ENCODE data around the gene ERMARD.

ERMARD gene

GRCh38 chr6:169779092-169779815 lies 27.8 kb downstream of the ERMARD start:
- in situ Hi-C loops (cut with MboI; ENCODE audit: low pct_unique_long_range_greater_than_20kb, low sequenced_read_pairs): no loop called here
- DNase-seq: no peak

GRCh38 chr6:169779896-169780295 lies 28.5 kb downstream of the ERMARD start:
- DNase-seq: no peak
- in situ Hi-C loops (cut with MboI; ENCODE audit: low pct_unique_long_range_greater_than_20kb, low sequenced_read_pairs): no loop called here

DNA sequence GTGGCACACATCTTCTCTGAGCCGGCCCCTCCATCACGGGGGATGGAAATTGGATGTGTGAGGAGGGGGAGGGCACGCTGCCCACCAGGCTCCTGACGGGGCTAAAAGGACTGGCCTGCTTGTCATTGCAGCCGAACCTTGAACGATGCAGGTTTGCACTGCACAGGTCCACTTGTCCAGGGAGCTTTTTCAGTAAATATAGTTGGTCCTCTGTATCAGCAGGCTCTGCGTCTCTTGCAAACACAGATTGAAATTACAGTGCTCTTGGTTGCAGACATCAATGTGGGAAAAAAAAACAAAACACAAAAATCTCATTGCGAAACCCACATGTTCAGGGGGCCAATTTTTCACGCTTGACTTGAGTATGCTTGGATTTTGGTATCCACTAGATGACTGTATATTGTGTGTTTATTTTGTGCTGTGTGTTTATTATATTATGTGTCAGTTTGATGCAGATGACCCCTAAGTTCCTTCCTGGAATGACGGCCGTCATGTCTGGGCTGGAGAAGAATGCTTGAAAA lies 29.2 kb downstream of the ERMARD start:
- DNase-seq: no peak
- in situ Hi-C loops (cut with MboI; ENCODE audit: low pct_unique_long_range_greater_than_20kb, low sequenced_read_pairs): no loop called here

GRCh38 chr6:169782966-169783365 lies 31.5 kb downstream of the ERMARD start:
- DNase-seq: no peak
- in situ Hi-C loops (cut with MboI; ENCODE audit: low pct_unique_long_range_greater_than_20kb, low sequenced_read_pairs): no loop called here

DNA sequence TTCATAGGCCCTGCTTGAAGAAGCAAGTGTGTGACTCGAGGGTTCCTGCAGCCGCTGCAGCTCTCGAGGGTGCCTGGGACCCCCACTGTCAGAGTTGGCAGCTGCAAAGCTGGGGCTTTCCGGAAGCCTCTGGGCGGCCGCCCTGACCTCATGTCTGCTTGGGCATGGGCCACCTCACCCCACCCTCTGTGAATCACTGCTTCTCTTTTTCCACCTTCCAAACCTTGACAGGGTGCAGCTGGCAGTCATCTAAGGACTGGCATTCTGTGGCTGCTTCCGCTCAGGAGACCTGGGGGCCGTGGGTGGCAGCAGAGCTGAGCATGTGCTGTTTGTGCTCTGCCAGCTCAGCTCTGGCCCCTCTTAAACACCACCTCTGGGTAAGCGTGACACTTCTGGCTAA lies 32.0 kb downstream of the ERMARD start:
- in situ Hi-C loops (cut with MboI; ENCODE audit: low pct_unique_long_range_greater_than_20kb, low sequenced_read_pairs): no loop called here
- no peak for DNase-seq

GRCh38 chr6:169783971-169784820 lies 32.8 kb downstream of the ERMARD start:
- DNase-seq: no peak
- in situ Hi-C loops (cut with MboI; ENCODE audit: low pct_unique_long_range_greater_than_20kb, low sequenced_read_pairs): no loop called here

DNA sequence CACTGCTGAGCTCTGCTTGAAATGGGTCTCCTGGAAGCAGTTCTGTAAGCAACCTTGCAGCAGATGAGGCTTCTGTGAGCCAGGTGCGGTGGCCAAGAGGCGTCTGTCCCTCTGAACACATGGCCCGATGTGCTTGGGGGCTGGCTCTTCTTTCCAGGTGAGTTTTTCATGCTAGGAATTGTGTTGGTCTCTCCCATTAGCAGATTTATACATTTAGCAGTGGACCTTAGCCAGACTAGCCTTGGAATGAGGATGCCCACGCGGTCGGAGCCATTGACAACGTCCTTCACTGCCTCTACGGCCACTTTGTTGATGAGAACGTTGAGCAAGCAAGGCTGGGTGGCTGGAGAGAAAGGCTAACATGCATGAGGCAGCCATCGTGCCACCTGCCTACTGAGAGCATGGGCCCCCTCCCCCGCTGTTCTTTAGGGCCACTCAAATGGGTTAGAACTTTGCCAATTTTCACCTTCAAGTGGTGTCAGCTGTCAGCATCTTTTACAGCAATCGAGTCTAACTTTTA lies 33.5 kb downstream of the ERMARD start:
- in situ Hi-C loops (cut with MboI; ENCODE audit: low pct_unique_long_range_greater_than_20kb, low sequenced_read_pairs): no loop called here

GRCh38 chr6:169785566-169785965 lies 34.1 kb downstream of the ERMARD start:
- no peak for DNase-seq
- in situ Hi-C loops (cut with MboI; ENCODE audit: low pct_unique_long_range_greater_than_20kb, low sequenced_read_pairs): no loop called here

More for the DNA sequence above, 33.5 kb downstream of the ERMARD start:
- DNase-seq: no peak

- no peak for DNase-seq
- in situ Hi-C loops (cut with MboI; ENCODE audit: low pct_unique_long_range_greater_than_20kb, low sequenced_read_pairs): no loop called here
Measured at GRCh38 chr6:169786349-169786748, 34.9 kb downstream of the ERMARD start.

GRCh38 chr6:169787797-169788196 lies 36.4 kb downstream of the ERMARD start:
- in situ Hi-C loops (cut with MboI; ENCODE audit: low pct_unique_long_range_greater_than_20kb, low sequenced_read_pairs): no loop called here
- DNase-seq: no peak

GRCh38 chr6:169788809-169789145 lies 37.4 kb downstream of the ERMARD start:
- in situ Hi-C loops (cut with MboI; ENCODE audit: low pct_unique_long_range_greater_than_20kb, low sequenced_read_pairs): no loop called here
- no peak for DNase-seq

DNA sequence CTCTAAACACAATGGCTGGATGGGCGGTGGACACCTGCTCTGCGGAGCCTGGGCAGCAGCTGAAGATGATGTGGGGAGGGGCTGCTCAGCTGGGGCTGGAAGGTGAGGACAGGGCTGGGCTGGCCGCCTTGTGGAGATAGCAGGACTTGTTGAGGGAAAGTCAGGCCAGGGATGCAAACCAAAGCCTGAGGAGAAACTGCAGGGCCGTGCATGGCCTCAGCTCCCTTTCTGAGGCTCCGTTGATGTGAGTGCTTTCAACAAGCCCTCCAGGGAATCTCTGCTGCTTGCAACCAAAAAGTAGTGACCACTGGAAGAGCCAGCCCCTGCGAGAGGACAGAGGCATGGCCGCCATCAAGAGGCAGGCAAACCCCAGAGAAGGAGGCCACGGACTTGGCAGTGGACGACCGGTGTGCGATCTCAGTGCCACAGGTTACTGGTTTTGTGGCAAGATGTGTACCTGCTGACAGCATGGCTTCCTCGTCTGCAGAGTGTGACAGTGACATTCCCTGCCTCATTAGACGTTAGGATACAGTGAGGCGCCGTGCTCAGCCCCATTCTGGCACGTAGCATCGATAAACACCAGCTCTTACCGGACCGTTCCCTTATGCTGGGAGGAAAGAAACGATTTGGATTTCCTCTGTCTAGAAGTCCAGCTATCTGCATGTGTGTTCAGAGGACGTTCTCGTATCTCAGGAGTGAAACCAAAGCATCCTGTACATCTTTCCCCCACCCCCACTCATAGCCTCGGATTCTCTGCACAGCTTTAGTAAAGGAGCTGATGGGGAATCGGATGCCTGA lies 37.9 kb downstream of the ERMARD start:
- no peak for DNase-seq
- in situ Hi-C loops (cut with MboI; ENCODE audit: low pct_unique_long_range_greater_than_20kb, low sequenced_read_pairs): no loop called here

DNA sequence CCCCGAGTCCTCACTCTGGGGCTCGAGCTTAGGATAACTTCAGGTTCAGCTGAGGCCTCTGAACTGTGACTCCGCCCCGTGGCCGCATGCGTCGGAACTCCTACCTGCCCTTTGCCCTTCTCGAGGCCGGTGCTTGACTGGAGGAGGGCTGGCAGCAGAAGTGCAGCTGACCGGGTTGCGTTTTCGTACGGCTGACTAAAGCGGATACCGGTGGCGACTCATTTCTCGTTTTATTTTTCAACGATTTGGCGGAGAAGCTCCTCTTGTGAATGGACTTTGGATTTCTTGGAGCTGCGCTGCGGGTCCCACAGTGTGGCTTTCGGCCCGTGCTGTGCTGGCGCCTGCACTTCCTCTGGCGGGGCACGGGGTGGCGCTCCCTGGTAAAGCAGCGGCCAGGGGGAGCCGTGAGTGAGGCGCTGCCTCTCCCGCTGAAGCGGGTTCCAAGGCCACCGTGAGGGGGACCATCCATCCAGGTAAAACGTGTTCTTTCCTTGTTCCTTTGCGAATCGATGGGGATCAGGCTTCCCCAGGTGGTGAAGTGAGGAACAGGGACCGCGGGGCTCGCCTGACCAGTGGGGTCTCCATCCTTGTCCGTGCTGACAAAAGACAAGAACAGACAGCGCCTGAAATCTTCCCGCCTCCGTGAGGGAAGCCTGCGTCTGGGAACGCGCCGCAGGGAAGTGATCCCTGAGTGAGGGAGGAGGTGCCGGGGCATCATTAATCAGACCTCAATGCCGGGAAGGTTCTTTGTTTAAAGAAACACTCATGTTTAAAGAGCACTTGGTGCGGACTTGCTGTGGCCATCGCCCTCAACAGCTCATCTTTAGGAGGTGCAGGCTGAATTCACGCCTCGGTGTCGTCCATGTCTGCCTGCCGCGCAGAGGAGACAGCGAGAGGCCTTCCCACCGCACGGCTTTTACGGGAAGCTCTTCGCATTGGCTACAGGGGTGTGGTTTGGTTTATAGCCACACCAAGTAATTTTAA lies 38.8 kb downstream of the ERMARD start:
- peak; percentile 78 for DNase-seq
- in situ Hi-C loops (cut with MboI; ENCODE audit: low pct_unique_long_range_greater_than_20kb, low sequenced_read_pairs): no loop called here

GRCh38 chr6:169791721-169792131 lies 40.3 kb downstream of the ERMARD start:
- DNase-seq: no peak
- in situ Hi-C loops (cut with MboI; ENCODE audit: low pct_unique_long_range_greater_than_20kb, low sequenced_read_pairs): no loop called here

- in situ Hi-C loops (cut with MboI; ENCODE audit: low pct_unique_long_range_greater_than_20kb, low sequenced_read_pairs): no loop called here
Measured at GRCh38 chr6:169792306-169793015, 41.0 kb downstream of the ERMARD start.

DNA sequence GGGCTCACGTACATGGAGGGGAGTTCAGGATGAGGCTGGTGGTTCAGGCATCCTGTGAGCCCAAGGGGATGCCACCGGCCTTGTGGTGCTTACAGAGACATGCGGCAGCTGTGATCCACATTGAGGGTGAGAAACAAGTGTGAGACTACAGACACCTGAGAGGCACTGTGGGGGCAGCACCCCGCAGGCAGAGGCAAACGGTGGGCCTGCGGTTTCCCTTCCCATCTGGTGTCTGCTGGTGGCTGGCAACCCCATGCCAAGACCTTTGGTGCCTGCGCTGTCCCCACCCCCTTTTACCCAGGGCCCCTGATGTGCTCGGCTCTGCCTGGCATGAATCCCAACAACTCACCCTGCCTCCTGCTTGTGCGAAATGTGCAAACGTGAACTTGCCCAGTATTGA lies 42.0 kb downstream of the ERMARD start:
- in situ Hi-C loops (cut with MboI; ENCODE audit: low pct_unique_long_range_greater_than_20kb, low sequenced_read_pairs): no loop called here
- no peak for DNase-seq

More at GRCh38 chr6:169792306-169793015, 41.0 kb downstream of the ERMARD start:
- no peak for DNase-seq

DNA sequence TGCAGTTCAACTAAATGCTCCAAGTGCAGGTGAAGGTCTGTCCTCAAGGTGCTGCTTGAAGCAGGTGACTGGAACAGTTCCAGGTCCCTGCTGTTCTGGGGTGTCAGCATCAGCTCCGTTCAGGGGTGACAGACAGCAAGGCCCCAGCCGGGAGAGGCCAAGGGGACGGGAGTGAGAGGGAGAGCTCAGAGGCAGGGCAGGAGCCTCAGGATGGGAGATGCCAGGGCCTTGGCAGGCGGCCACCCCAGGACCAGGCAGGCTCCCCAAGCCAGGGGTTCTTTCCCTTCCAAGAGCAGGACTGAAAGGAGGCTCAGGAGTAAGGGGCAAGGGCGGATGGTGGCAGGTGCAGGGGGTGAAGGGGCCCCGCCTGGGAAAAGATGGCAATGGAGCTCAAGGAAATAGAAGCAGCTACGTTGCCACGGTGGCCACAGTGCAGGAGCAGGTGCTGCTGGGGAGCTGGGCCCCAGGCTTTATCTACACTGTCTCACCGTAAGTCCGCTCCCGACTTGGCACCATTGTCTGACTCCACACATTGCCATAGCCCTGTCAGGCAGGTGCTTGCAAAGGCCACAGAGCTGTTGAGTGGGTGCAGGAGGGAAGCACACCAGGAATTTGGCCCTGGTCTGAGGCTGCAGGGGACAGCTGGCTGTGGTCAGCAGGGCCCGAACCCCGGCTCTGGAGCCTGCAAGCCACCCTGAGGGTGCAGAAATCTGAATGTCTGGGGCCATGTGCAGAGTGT lies 43.1 kb downstream of the ERMARD start:
- DNase-seq: no peak
- in situ Hi-C loops (cut with MboI; ENCODE audit: low pct_unique_long_range_greater_than_20kb, low sequenced_read_pairs): no loop called here
